NCI-H2081 treated with DMSO at 0.1 percent for 48 hours (cell line): Measurements from ENCODE around the gene ATP6V0D1.
"Not testable (repeated sequence)": the region's sequence is repeated elsewhere in the genome, so short reads cannot be mapped to it uniquely, and the experiment has no call there.

Experiments
- DNase-seq: peaks from one replicate; lab custom pipeline; 2025; lab: John Stamatoyannopoulos, UW

ATP6V0D1 gene

GRCh38 chr16:67504031-67505021 lies 23.4 kb upstream of the ATP6V0D1 start:
- no peak for DNase-seq

GRCh38 chr16:67499106-67499505 lies 18.1 kb upstream of the ATP6V0D1 start:
- no peak for DNase-seq

- DNase-seq: no peak
These were observed 9.6 kb upstream of the ATP6V0D1 start for GRCh38 chr16:67490335-67491096.

GRCh38 chr16:67489401-67490083 lies 8.6 kb upstream of the ATP6V0D1 start:
- no peak for DNase-seq

- not testable (repeated sequence) for DNase-seq
These were observed 6.6 kb upstream of the ATP6V0D1 start for GRCh38 chr16:67487561-67487960.

GRCh38 chr16:67486805-67487204 lies 5.8 kb upstream of the ATP6V0D1 start:
- DNase-seq: no peak

GRCh38 chr16:67483731-67484525 lies 3.0 kb upstream of the ATP6V0D1 start:
- no peak for DNase-seq

- DNase-seq: no peak
These were observed 2.2 kb upstream of the ATP6V0D1 start, which contains the start of gene AGRP for GRCh38 chr16:67483150-67483549. Gene AGRP (minus strand): TSS chr16:67483547. CDS start chr16:67483398, 149 bp downstream.

- no peak for DNase-seq
These were observed 1.4 kb upstream of the ATP6V0D1 start for GRCh38 chr16:67482233-67482924.

- DNase-seq: no peak
These were observed 740 bp upstream of the ATP6V0D1 start for GRCh38 chr16:67481561-67482232.

GRCh38 chr16:67477960-67478554 lies 2.9 kb downstream of the ATP6V0D1 start:
- DNase-seq: no peak

GRCh38 chr16:67474551-67475455 lies 6.2 kb downstream of the ATP6V0D1 start:
- DNase-seq: no peak

- no peak for DNase-seq
These were observed 9.1 kb downstream of the ATP6V0D1 start for GRCh38 chr16:67471758-67472384.

- no peak for DNase-seq
These were observed 10.6 kb downstream of the ATP6V0D1 start for GRCh38 chr16:67470359-67470758.

- DNase-seq: no peak
These were observed 12.2 kb downstream of the ATP6V0D1 start for GRCh38 chr16:67468731-67469130.

- DNase-seq: no peak
These were observed 14.4 kb downstream of the ATP6V0D1 start for GRCh38 chr16:67466581-67466980.

GRCh38 chr16:67464565-67464964 lies 16.4 kb downstream of the ATP6V0D1 start:
- DNase-seq: no peak

- no peak for DNase-seq
These were observed 17.3 kb downstream of the ATP6V0D1 start for GRCh38 chr16:67463691-67464090.
